Measurements from ENCODE around the gene DNAH3.

DNA sequence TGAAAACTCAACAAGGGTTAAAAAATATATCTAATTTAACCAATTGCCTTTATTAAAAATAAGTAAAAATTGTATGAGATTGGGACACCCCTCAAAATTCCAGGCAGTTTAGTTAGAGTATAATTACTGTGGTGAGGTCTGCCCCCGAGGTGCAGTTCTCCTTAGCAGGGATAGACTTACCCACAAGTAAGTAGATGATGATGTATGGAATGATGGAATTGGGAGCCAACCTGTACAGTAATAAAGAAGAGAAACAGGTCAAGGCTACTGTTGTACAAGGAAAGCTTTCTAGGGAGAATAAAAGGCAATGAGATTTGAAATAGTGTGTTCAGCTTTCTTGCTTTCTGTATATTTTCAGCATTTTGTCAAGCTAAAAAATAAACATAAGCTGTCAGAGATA, 9.6 kb upstream of the DNAH3 start:
- no peak for TF ChIP-seq CTCF (IDR thresholded peaks at IDR 0.05)
- TF ChIP-seq POLR2A (IDR thresholded peaks at IDR 0.05), result no peak

All from testis (tissue), 2 donors.